ENCODE data around the gene CDK19. TPM values are rescaled to one million over a fixed set of nuclear protein-coding genes. Genes with fewer than 3 reads are reported as not detected.
"Not testable (repeated sequence)": the region's sequence is repeated elsewhere in the genome, so short reads cannot be mapped to it uniquely, and the experiment has no call there.

CDK19 gene
- total and polyA plus RNA-seq, 12 donors, result 3.5 to 59.1 (median 7.9) TPM

DNA sequence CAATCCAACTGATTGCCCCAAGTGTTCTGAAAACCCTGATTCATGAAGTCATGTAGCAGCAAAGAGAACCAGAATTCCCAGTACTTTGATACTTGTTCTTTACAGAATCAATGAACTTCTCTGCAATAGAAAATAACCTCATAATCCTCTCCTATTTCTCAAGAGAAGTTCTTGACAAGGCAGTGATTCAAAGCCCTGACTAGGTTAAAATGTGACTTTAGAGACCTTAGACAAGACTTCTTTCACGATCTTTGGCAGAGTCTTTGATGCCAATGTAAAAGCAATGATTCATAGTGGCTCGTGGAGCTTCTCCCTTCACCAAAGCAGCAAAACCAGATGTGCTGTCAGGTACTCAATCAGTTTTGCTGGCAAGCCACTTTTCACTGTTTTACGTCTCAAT, 95.2 kb downstream of the CDK19 start:
- 66 to 80% (median 70%) methylated on average over 3 of the region's 3 CpGs for WGBS, 4 donors
- no peak for TF ChIP-seq POLR2A (IDR thresholded peaks at IDR 0.05)
- TF ChIP-seq, protein P1, sequence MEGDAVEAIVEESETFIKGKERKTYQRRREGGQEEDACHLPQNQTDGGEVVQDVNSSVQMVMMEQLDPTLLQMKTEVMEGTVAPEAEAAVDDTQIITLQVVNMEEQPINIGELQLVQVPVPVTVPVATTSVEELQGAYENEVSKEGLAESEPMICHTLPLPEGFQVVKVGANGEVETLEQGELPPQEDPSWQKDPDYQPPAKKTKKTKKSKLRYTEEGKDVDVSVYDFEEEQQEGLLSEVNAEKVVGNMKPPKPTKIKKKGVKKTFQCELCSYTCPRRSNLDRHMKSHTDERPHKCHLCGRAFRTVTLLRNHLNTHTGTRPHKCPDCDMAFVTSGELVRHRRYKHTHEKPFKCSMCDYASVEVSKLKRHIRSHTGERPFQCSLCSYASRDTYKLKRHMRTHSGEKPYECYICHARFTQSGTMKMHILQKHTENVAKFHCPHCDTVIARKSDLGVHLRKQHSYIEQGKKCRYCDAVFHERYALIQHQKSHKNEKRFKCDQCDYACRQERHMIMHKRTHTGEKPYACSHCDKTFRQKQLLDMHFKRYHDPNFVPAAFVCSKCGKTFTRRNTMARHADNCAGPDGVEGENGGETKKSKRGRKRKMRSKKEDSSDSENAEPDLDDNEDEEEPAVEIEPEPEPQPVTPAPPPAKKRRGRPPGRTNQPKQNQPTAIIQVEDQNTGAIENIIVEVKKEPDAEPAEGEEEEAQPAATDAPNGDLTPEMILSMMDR (IDR thresholded peaks at IDR 0.05), result no peak
- H3K27me3 ChIP-seq, result no peaks in the 10 kb centered on the region
- H3K9me3 ChIP-seq (replicated peaks in 1 of 3), result no peaks in the 10 kb centered on the region
- no peak overlapping the region for H3K4me3 ChIP-seq
- intact Hi-C loops (cut with DNase I), result no loop called here
- DNase-seq, result no peak
- H3K4me1 ChIP-seq (replicated peaks in 1 of 2), result no peaks in the 10 kb centered on the region
- H3K27ac ChIP-seq, result no peak overlapping the region
- H3K36me3 ChIP-seq (replicated peaks in 1 of 2), result no peaks in the 10 kb centered on the region

DNA sequence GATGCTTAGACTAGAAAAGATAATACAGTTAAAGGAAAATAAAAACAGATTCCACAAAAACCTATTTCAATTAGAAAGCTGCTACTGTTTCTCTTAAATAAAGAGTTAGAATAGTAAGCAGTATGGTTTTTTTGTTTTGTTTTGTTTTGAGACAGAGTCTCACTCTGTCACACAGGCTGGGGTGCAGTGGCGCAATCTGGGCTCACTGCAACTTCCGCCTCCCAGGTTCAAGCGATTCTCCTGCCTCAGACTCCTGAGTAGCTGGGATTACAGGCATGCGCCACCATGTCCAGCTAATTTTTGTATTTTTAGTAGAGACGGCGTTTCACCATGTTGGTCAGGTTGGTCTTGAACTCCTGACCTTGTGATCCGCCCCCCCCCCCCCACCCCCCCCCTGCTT, 95.7 kb downstream of the CDK19 start:
- H3K4me3 ChIP-seq; intact Hi-C loops (cut with DNase I); H3K27me3 ChIP-seq; DNase-seq; H3K4me1 ChIP-seq (replicated peaks in 1 of 2); H3K27ac ChIP-seq; H3K36me3 ChIP-seq (replicated peaks in 1 of 2); H3K9me3 ChIP-seq (replicated peaks in 1 of 3): not testable (repeated sequence)
- whole genome bisulfite sequencing, 4 donors, result 85 to 99% (median 93%) methylated on average over 6 to 7 of the region's 7 CpGs

DNA sequence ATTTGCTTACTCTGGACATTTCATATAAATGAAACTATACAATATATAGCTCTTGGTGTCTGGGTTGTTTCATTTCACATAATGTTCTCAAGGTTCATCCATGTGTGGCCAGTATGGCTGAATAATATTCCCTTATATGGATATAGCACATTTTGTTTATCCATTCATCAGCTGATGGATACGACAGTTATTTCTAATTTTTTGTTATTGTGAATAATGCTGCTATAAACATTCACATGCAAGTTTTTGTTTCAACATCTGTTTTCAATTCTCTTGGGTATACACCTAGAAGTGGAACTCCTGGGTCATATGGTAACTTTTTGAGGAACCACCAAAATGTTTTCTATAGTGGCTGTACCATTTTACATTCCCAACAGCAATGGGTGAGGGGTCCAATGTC, 101.1 kb downstream of the CDK19 start:
- Histone ChIP-seq H3K27me3 (no peaks in the 10 kb centered on the region), H3K36me3 (replicated peaks in 1 of 2) (no peaks in the 10 kb centered on the region), H3K9me3 (replicated peaks in 1 of 3) (no peaks in the 10 kb centered on the region), H3K27ac (no peak overlapping the region), H3K4me1 (replicated peaks in 1 of 2) (no peaks in the 10 kb centered on the region), H3K4me3 (no peak overlapping the region)
- TF ChIP-seq POLR2A (IDR thresholded peaks at IDR 0.05), result no peak
- TF ChIP-seq, protein P1 (IDR thresholded peaks at IDR 0.05), result no peak
- no peak for DNase-seq
- intact Hi-C loops (cut with DNase I), result no loop called here
- 96 to 100% (median 97%) methylated on average over 1 of the region's 1 CpG for WGBS, 4 donors

DNA sequence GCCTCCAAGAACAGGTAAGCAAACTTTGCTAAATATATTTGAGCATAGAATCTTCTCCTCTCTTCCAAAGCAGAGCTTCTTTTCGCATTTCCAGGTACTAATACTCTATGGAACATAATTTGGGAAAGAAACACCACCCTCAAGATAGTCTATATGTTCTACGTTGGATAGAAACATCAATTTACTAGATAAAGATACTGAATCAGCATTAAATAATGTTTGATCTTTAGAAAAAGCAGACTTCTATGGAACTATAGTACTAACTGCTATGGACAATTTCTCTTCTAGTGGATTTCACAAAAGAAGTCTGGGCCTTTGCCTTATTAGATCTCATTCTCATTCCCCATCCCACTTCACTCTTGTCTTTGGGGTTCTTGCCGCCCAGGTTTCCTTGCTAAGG, 103.0 kb downstream of the CDK19 start:
- Histone ChIP-seq H3K4me1 (replicated peaks in 1 of 2) (no peaks in the 10 kb centered on the region), H3K9me3 (replicated peaks in 1 of 3) (no peaks in the 10 kb centered on the region), H3K36me3 (replicated peaks in 1 of 2) (no peaks in the 10 kb centered on the region), H3K4me3 (no peak overlapping the region), H3K27me3 (no peaks in the 10 kb centered on the region), H3K27ac (no peak overlapping the region)
- no peak for DNase-seq
- intact Hi-C loops (cut with DNase I), result no loop called here
- 97 to 99% (median 98%) methylated on average over 3 of the region's 3 CpGs for WGBS, 4 donors
- TF ChIP-seq, protein P1 (IDR thresholded peaks at IDR 0.05), result no peak
- no peak for TF ChIP-seq POLR2A (IDR thresholded peaks at IDR 0.05)

DNA sequence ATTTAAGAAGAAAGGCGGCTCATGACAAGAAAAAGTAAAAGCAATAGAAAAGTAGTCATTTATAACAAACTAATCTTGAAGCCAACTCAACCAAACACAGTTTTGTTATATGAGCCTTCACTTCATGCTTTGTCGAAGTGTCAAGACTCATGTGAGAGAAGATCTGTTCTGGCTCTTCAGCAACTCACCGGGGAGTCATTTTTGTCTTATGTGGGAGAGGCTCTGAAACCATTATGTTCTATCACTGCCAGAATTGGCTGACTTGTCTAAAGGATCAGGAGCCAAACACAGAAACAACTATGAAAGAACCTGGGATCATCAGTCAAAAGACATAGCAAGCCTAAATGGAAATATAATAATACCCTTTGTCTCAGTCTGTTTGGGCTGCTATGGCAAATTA, 105.2 kb downstream of the CDK19 start:
- Histone ChIP-seq H3K4me1 (replicated peaks in 1 of 2) (no peaks in the 10 kb centered on the region), H3K4me3 (no peak overlapping the region), H3K36me3 (replicated peaks in 1 of 2) (no peaks in the 10 kb centered on the region), H3K9me3 (replicated peaks in 1 of 3) (no peaks in the 10 kb centered on the region), H3K27ac (no peak overlapping the region), H3K27me3 (no peaks in the 10 kb centered on the region)
- no peak for DNase-seq
- TF ChIP-seq, protein P1 (IDR thresholded peaks at IDR 0.05), result no peak
- no peak for TF ChIP-seq POLR2A (IDR thresholded peaks at IDR 0.05)
- WGBS, 4 donors, result 91 to 96% (median 93%) methylated on average over 3 of the region's 3 CpGs
- intact Hi-C loops (cut with DNase I), result no loop called here

All from adrenal gland (tissue), 12 donors.